Trophoblast cell (in vitro differentiated cells and primary cell): Measurements from ENCODE around the gene KRT9.

Experiments
- DNase-seq, 2 donors: peaks; one replicate each; pipeline ENCODE4 v3.0.0-alpha.2; 2016
- H2AFZ ChIP-seq: 2 replicates; pipeline ENCODE4 v1.6.1; 2013; ENCODE audit warnings: low read length, moderate library complexity, mild to moderate bottlenecking; ENCODE audit not compliant: insufficient read depth, poor library complexity
- H2AK5ac ChIP-seq: 2 replicates; pipeline ENCODE4 v1.6.1; 2013; ENCODE audit warnings: mild to moderate bottlenecking, low read length
- H2BK120ac ChIP-seq: 2 replicates; pipeline ENCODE4 v1.6.1; 2013; ENCODE audit warnings: low read length, mild to moderate bottlenecking, moderate library complexity; ENCODE audit not compliant: insufficient read depth, poor library complexity
- H2BK12ac ChIP-seq: 2 replicates; pipeline ENCODE4 v1.6.1; 2013; ENCODE audit warnings: mild to moderate bottlenecking, low read length, moderate library complexity
- H2BK5ac ChIP-seq: 2 replicates; pipeline ENCODE4 v1.6.1; 2013; ENCODE audit warnings: low read length, low read depth, moderate library complexity, mild to moderate bottlenecking; ENCODE audit not compliant: poor library complexity
- H3K14ac ChIP-seq: 2 replicates; pipeline ENCODE4 v1.6.1; 2013; ENCODE audit warnings: mild to moderate bottlenecking, low read length
- H3K18ac ChIP-seq: 2 replicates; pipeline ENCODE4 v1.6.1; 2013; ENCODE audit warnings: mild to moderate bottlenecking, low read length
- H3K23ac ChIP-seq: 2 replicates; pipeline ENCODE4 v1.6.1; 2013; ENCODE audit warnings: low read length
- H3K27ac ChIP-seq: 2 replicates; pipeline ENCODE4 v1.5.1; 2013; ENCODE audit warnings: low read depth, mild to moderate bottlenecking, inconsistent platforms, low read length, moderate library complexity
- H3K27me3 ChIP-seq: 2 replicates; pipeline ENCODE4 v1.6.1; 2013; ENCODE audit warnings: inconsistent platforms, mild to moderate bottlenecking, low read length, moderate library complexity; ENCODE audit not compliant: insufficient read depth
- H3K36me3 ChIP-seq, 2 experiments: 1 replicate in 1 of 2; 2 replicates in 1 of 2; pipeline ENCODE4 v1.6.1; 2013; ENCODE audit warnings: low read length in 2 of 2, mild to moderate bottlenecking in 2 of 2, moderate library complexity in 1 of 2; ENCODE audit not compliant: insufficient read depth in 2 of 2, control insufficient read depth in 1 of 2
- H3K4ac ChIP-seq: 2 replicates; pipeline ENCODE4 v1.6.1; 2013; ENCODE audit warnings: low read depth, mild to moderate bottlenecking, low read length, moderate library complexity
- H3K4me1 ChIP-seq, 2 experiments: 1 replicate in 1 of 2; 2 replicates in 1 of 2; pipeline ENCODE4 v1.6.1; 2013; ENCODE audit warnings: low read length in 2 of 2, mild to moderate bottlenecking in 2 of 2, moderate library complexity in 1 of 2; ENCODE audit not compliant: insufficient read depth in 2 of 2, control insufficient read depth in 1 of 2
- H3K4me2 ChIP-seq: 2 replicates; pipeline ENCODE4 v1.6.1; 2013; ENCODE audit warnings: inconsistent platforms, mild to moderate bottlenecking, low read length, moderate library complexity
- H3K4me3 ChIP-seq: 2 replicates; pipeline ENCODE4 v1.5.1; 2013; ENCODE audit warnings: mild to moderate bottlenecking, low read depth, low read length, inconsistent platforms
- H3K79me1 ChIP-seq: one replicate; pipeline ENCODE4 v1.6.1; 2013; ENCODE audit warnings: low read length
- H3K79me2 ChIP-seq: 2 replicates; pipeline ENCODE4 v1.6.1; 2013; ENCODE audit warnings: low read length, mild to moderate bottlenecking; ENCODE audit not compliant: control insufficient read depth, insufficient read depth, poor library complexity
- H3K9ac ChIP-seq: 2 replicates; pipeline ENCODE4 v1.6.1; 2013; ENCODE audit warnings: mild to moderate bottlenecking, low read length
- H3K9me3 ChIP-seq: 2 replicates; pipeline ENCODE4 v1.6.1; 2013; ENCODE audit warnings: low read depth, mild to moderate bottlenecking, control low read depth, inconsistent platforms, low read length; ENCODE audit not compliant: insufficient read depth
- H4K12ac ChIP-seq: 2 replicates; pipeline ENCODE4 v1.6.1; 2013; ENCODE audit warnings: low read depth, mild to moderate bottlenecking, low read length, moderate library complexity
- H4K8ac ChIP-seq: 2 replicates; pipeline ENCODE4 v1.6.1; 2013; ENCODE audit warnings: low read depth, mild to moderate bottlenecking, low read length, moderate library complexity
- H4K91ac ChIP-seq: one replicate; pipeline ENCODE4 v1.6.1; 2013; ENCODE audit warnings: low read depth, mild to moderate bottlenecking, low read length, moderate library complexity
- WGBS: extraction: QIAGEN DNeasy Blood & Tissue Kit; methylation state at CpG from one replicate; pipeline ENCODE4 v1.1.7; 2013; ENCODE audit warnings: missing lambda C conversion rate; ENCODE audit not compliant: insufficient read length, insufficient coverage; ENCODE audit errors: extremely low coverage; 5-methylcytosine and 5-hydroxymethylcytosine counted together

The KRT9 gene

GRCh38 chr17:41580687-41581365 is 9.0 kb upstream of the KRT9 start:
- Histone ChIP-seq H4K8ac (no peak overlapping the region), H4K91ac (no peak overlapping the region), H3K23ac (no peak overlapping the region), H2BK5ac (no peak overlapping the region), H3K79me1 (peaks cover 5% of the 10 kb centered on the region), H3K14ac (no peak overlapping the region), H3K27me3 (no peaks in the 10 kb centered on the region), H3K18ac (no peak overlapping the region), H2AK5ac (no peak overlapping the region), H3K4me1 (peaks cover 6 to 10% of the 10 kb centered on the region in 2 experiments), H2AFZ (no peak overlapping the region), H3K4ac (no peak overlapping the region), H3K36me3 (no peaks in the 10 kb centered on the region), H3K9ac (no peak overlapping the region), H3K9me3 (peaks cover 2% of the 10 kb centered on the region), H2BK120ac (no peak overlapping the region), H3K4me3 (no peak overlapping the region), H3K79me2 (no peaks in the 10 kb centered on the region), H3K4me2 (no peak overlapping the region), H4K12ac (no peak overlapping the region), H2BK12ac (no peak overlapping the region), H3K27ac (no peak overlapping the region)
- WGBS, result no CpG with 5 or more reads among the region's 1 CpG
- DNase-seq, result peak; percentile 7 to 44

GRCh38 chr17:41580244-41580575 is 8.4 kb upstream of the KRT9 start:
- Histone ChIP-seq H4K8ac (no peak overlapping the region), H3K9me3 (peaks cover 2% of the 10 kb centered on the region), H2AK5ac (peak overlapping the region; percentile 52), H2BK12ac (no peak overlapping the region), H3K4me2 (no peak overlapping the region), H3K14ac (no peak overlapping the region), H3K27ac (no peak overlapping the region), H3K79me2 (no peaks in the 10 kb centered on the region), H2BK5ac (no peak overlapping the region), H3K18ac (no peak overlapping the region), H3K23ac (no peak overlapping the region), H2AFZ (no peak overlapping the region), H3K79me1 (peaks cover 5% of the 10 kb centered on the region), H3K27me3 (no peaks in the 10 kb centered on the region), H3K9ac (no peak overlapping the region), H3K4ac (no peak overlapping the region), H3K4me1 (peaks cover 6 to 10% of the 10 kb centered on the region in 2 experiments), H4K12ac (no peak overlapping the region), H3K36me3 (no peaks in the 10 kb centered on the region), H3K4me3 (no peak overlapping the region), H2BK120ac (no peak overlapping the region), H4K91ac (peak overlapping the region; percentile 64)
- WGBS, result no CpG with 5 or more reads among the region's 2 CpGs
- peak in 1 of 2 donors; percentile 12 for DNase-seq

GRCh38 chr17:41579484-41580243 is 7.8 kb upstream of the KRT9 start:
- H4K8ac ChIP-seq, result peak overlapping the region; percentile 5
- peaks cover 6 to 10% of the 10 kb centered on the region in 2 experiments for H3K4me1 ChIP-seq
- no peaks in the 10 kb centered on the region for H3K36me3 ChIP-seq
- peaks cover 5% of the 10 kb centered on the region for H3K79me1 ChIP-seq
- H3K14ac ChIP-seq, result peak overlapping the region; percentile 43
- peak overlapping the region; percentile 64 for H4K91ac ChIP-seq
- no peak overlapping the region for H2BK5ac ChIP-seq
- peak; percentile 97 to 99 for DNase-seq
- H2AFZ ChIP-seq, result no peak overlapping the region
- H2BK12ac ChIP-seq, result peak overlapping the region; percentile 26
- peak overlapping the region; percentile 15 for H2BK120ac ChIP-seq
- H3K27me3 ChIP-seq, result no peaks in the 10 kb centered on the region
- H3K79me2 ChIP-seq, result no peaks in the 10 kb centered on the region
- H3K9me3 ChIP-seq, result peaks cover 2% of the 10 kb centered on the region
- no peak overlapping the region for H3K23ac ChIP-seq
- peak overlapping the region; percentile 32 for H2AK5ac ChIP-seq
- H3K4ac ChIP-seq, result no peak overlapping the region
- peak overlapping the region; percentile 29 for H3K18ac ChIP-seq
- WGBS, result no CpG with 5 or more reads among the region's 18 CpGs
- no peak overlapping the region for H4K12ac ChIP-seq
- no peak overlapping the region for H3K9ac ChIP-seq
- H3K4me3 ChIP-seq, result no peak overlapping the region
- no peak overlapping the region for H3K4me2 ChIP-seq
- H3K27ac ChIP-seq, result no peak overlapping the region

- peaks cover 2% of the 10 kb centered on the region for H3K9me3 ChIP-seq
- no peaks in the 10 kb centered on the region for H3K79me2 ChIP-seq
- H2AFZ ChIP-seq, result no peak overlapping the region
- no peak for DNase-seq
- no peak overlapping the region for H4K12ac ChIP-seq
- no peak overlapping the region for H3K4me2 ChIP-seq
- H3K14ac ChIP-seq, result peak overlapping the region; percentile 47
- H3K9ac ChIP-seq, result no peak overlapping the region
- H3K27ac ChIP-seq, result no peak overlapping the region
- peaks cover 6 to 10% of the 10 kb centered on the region in 2 experiments for H3K4me1 ChIP-seq
- H3K4me3 ChIP-seq, result no peak overlapping the region
- H3K4ac ChIP-seq, result no peak overlapping the region
- H3K27me3 ChIP-seq, result no peaks in the 10 kb centered on the region
- no CpG with 5 or more reads among the region's 5 CpGs for WGBS
- H3K36me3 ChIP-seq, result no peaks in the 10 kb centered on the region
- H4K91ac ChIP-seq, result peak overlapping the region; percentile 34
- no peak overlapping the region for H2BK120ac ChIP-seq
- H3K79me1 ChIP-seq, result peaks cover 5% of the 10 kb centered on the region
- peak overlapping the region; percentile 13 for H2BK12ac ChIP-seq
- no peak overlapping the region for H3K23ac ChIP-seq
- peak overlapping the region; percentile 33 for H2AK5ac ChIP-seq
- peak overlapping the region; percentile 21 for H3K18ac ChIP-seq
- H4K8ac ChIP-seq, result peak overlapping the region; percentile 17
- no peak overlapping the region for H2BK5ac ChIP-seq
These were observed 7.1 kb upstream of the KRT9 start for GRCh38 chr17:41578971-41579370.
